OCI-LY7 (cell line): Measurements from ENCODE around the gene SPEM2. TPM values are rescaled to one million over a fixed set of nuclear protein-coding genes. Genes with fewer than 3 reads are reported as not detected.

ENCODE experiments used
- BruUV-seq: library from RNA; stranded (reverse); fragments of 400-500 nt; replicated peaks from 2 replicates; lab custom pipeline; 2021; lab: Mats Ljungman, UMichigan
- CTCF ChIA-PET: fragments of 300-600 bp; sonication (Branson Sonifier 250); formaldehyde crosslinking; loops from one replicate; lab custom pipeline; 2022; ENCODE audit warnings: antibody characterized with exemption; ENCODE audit not compliant: unreplicated experiment; lab: Charles Lee
- POLR2A ChIA-PET: fragments of 300-600 bp; sonication (Branson Sonifier 250); formaldehyde crosslinking; loops from one replicate; lab custom pipeline; 2022; ENCODE audit warnings: antibody characterized with exemption; lab: Charles Lee
- DNase-seq: peaks from one replicate; pipeline ENCODE4 v3.0.0-alpha.2; 2015; ENCODE audit warnings: low spot score
- H2AFZ ChIP-seq: fragments of 200-600 bp; sonication (generic), shearing (Covaris generic); 2 replicates; pipeline ENCODE4 v1.6.1; 2014; ENCODE audit warnings: mild to moderate bottlenecking, antibody characterized with exemption, low read length, moderate library complexity
- H3K27ac ChIP-seq: fragments of 200-600 bp; sonication (generic); 2 replicates; pipeline ENCODE4 v1.5.1; 2014; ENCODE audit warnings: mixed run types, low read depth, mild to moderate bottlenecking, moderate library complexity, low read length, inconsistent platforms; ENCODE audit not compliant: poor library complexity, severe bottlenecking
- H3K36me3 ChIP-seq: fragments of 200-600 bp; sonication (generic); 2 replicates; pipeline ENCODE4 v1.6.1; 2014; ENCODE audit warnings: mild to moderate bottlenecking, antibody characterized with exemption, low read length, moderate library complexity, mixed read lengths; ENCODE audit not compliant: insufficient read depth
- H3K4me1 ChIP-seq: fragments of 200-600 bp; sonication (generic); 2 replicates; pipeline ENCODE4 v1.5.1; 2014; ENCODE audit warnings: mild to moderate bottlenecking, low read length; ENCODE audit not compliant: insufficient read depth, poor library complexity, severe bottlenecking
- H3K4me2 ChIP-seq: fragments of 200-600 bp; sonication (generic); 2 replicates; pipeline ENCODE4 v1.6.1; 2014; ENCODE audit warnings: mild to moderate bottlenecking, low read length
- H3K4me3 ChIP-seq: fragments of 200-600 bp; sonication (generic); 2 replicates; pipeline ENCODE4 v1.5.1; 2014; ENCODE audit warnings: mild to moderate bottlenecking, low read depth, low read length; ENCODE audit not compliant: poor library complexity, severe bottlenecking
- H3K79me2 ChIP-seq: fragments of 200-600 bp; sonication (generic); 2 replicates; pipeline ENCODE4 v1.6.1; 2016; ENCODE audit warnings: low read depth, mild to moderate bottlenecking, low read length, moderate library complexity, mixed read lengths; ENCODE audit not compliant: insufficient read depth
- H3K9me2 ChIP-seq: fragments of 200-600 bp; sonication (generic); 2 replicates; pipeline ENCODE4 v1.6.1; 2016; ENCODE audit warnings: mild to moderate bottlenecking, low read length, mixed read lengths; ENCODE audit not compliant: insufficient read depth
- H3K9me3 ChIP-seq: fragments of 200-600 bp; sonication (generic); 2 replicates; pipeline ENCODE4 v1.6.1; 2014; ENCODE audit warnings: mild to moderate bottlenecking, mixed run types, low read length, mixed read lengths
- H4K20me1 ChIP-seq: fragments of 200-600 bp; sonication (generic); 2 replicates; pipeline ENCODE4 v1.6.1; 2014; ENCODE audit warnings: mild to moderate bottlenecking, antibody characterized with exemption, low read length, moderate library complexity, mixed read lengths; ENCODE audit not compliant: insufficient read depth
- EZH2phosphoT487 ChIP-seq: fragments of 200-600 bp; sonication (generic); IDR thresholded peaks from 2 replicates; pipeline ENCODE4 v1.6.1; 2018; ENCODE audit warnings: low read depth, borderline replicate concordance, mild to moderate bottlenecking, mixed run types, antibody characterized with exemption, low read length, moderate library complexity, mixed read lengths
- intact Hi-C: fragments of 100-400 bp; cut with micrococcal nuclease; formaldehyde crosslinking; loops from one replicate; pipeline ENCODE4 v1.10.0; 2022; ENCODE audit not compliant: unreplicated experiment
- total RNA-seq, 2 experiments: library from RNA; depleted of rRNA in 1 of 2; stranded (reverse); fragments of >200 nt in 1 of 2; shearing (Covaris generic) in 1 of 2; gene quantifications; 2 replicates each; pipeline ENCODE4 v1.2.3, GENCODE V29; 2014 to 2022
- TF ChIP-seq, protein P1 (sequence below): fragments of 200-600 bp; sonication (generic); conservative IDR thresholded peaks from 2 replicates; pipeline ENCODE4 v1.5.1; 2014; ENCODE audit warnings: mild to moderate bottlenecking, antibody characterized with exemption, low read length, moderate library complexity, mixed read lengths

The SPEM2 gene
- total RNA-seq, 2 experiments from 2014 or later, result not detected

GRCh38 chr17:7429722-7430121 is 4.3 kb downstream of the SPEM2 start:
- no peak for DNase-seq
- H3K4me2 ChIP-seq, result no peak overlapping the region
- no peak for TF ChIP-seq EZH2phosphoT487
- TF ChIP-seq, protein P1, sequence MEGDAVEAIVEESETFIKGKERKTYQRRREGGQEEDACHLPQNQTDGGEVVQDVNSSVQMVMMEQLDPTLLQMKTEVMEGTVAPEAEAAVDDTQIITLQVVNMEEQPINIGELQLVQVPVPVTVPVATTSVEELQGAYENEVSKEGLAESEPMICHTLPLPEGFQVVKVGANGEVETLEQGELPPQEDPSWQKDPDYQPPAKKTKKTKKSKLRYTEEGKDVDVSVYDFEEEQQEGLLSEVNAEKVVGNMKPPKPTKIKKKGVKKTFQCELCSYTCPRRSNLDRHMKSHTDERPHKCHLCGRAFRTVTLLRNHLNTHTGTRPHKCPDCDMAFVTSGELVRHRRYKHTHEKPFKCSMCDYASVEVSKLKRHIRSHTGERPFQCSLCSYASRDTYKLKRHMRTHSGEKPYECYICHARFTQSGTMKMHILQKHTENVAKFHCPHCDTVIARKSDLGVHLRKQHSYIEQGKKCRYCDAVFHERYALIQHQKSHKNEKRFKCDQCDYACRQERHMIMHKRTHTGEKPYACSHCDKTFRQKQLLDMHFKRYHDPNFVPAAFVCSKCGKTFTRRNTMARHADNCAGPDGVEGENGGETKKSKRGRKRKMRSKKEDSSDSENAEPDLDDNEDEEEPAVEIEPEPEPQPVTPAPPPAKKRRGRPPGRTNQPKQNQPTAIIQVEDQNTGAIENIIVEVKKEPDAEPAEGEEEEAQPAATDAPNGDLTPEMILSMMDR, result no peak
- H3K4me1 ChIP-seq, result no peaks in the 10 kb centered on the region
- no peaks in the 10 kb centered on the region for H3K36me3 ChIP-seq
- POLR2A ChIA-PET, result no interaction called here
- no peak overlapping the region for H3K27ac ChIP-seq
- CTCF ChIA-PET, result no interaction called here
- no peaks in the 10 kb centered on the region for H3K9me2 ChIP-seq
- intact Hi-C loops, result no loop called here
- no peaks in the 10 kb centered on the region for H3K79me2 ChIP-seq
- BruUV-seq, result no TSS peak
- H3K4me3 ChIP-seq, result no peak overlapping the region
- H4K20me1 ChIP-seq, result no peaks in the 10 kb centered on the region
- no peaks in the 10 kb centered on the region for H3K9me3 ChIP-seq
- no peak overlapping the region for H2AFZ ChIP-seq

DNA sequence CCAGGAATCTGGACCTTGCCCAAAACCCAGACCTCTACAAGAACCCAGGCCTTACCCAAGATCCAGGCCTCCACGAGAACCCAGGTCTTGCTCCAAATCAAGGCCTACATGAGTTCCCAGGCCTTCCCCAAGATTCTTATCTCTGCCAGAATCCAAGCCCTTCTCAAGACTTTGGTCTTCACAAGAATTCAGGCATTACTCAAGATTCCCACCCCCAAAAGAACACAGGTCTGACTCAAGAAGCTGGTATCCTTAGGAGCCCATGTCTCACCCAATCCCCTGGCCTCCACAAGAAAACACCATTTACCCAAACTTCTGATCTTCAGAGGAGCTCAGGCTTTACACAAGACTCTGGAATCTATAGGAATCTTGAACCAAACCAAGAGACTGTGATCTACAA is 5.8 kb downstream of the SPEM2 start:
- no peaks in the 10 kb centered on the region for H3K9me3 ChIP-seq
- BruUV-seq, result no TSS peak
- intact Hi-C loops, result no loop called here
- H3K4me2 ChIP-seq, result no peak overlapping the region
- H3K36me3 ChIP-seq, result no peaks in the 10 kb centered on the region
- no peak overlapping the region for H3K4me3 ChIP-seq
- H3K9me2 ChIP-seq, result no peaks in the 10 kb centered on the region
- no peak for TF ChIP-seq EZH2phosphoT487
- TF ChIP-seq, protein P1, result no peak
- H2AFZ ChIP-seq, result no peak overlapping the region
- ChIA-PET CTCF (interaction anchor here (0.6 kb wide), 1 partner anchor 774 kb away, joined by 3 read pairs; no protein-coding TSS in a partner anchor), POLR2A (interaction anchor here (1.3 kb wide), 1 partner anchor 11 kb away, joined by 3 read pairs; the partner anchor contains the start of gene SPEM1)
- H3K79me2 ChIP-seq, result peaks cover 2% of the 10 kb centered on the region; the same call in 1 of the 2 replicates
- DNase-seq, result no peak
- no peak overlapping the region for H3K27ac ChIP-seq
- H4K20me1 ChIP-seq, result no peaks in the 10 kb centered on the region
- H3K4me1 ChIP-seq, result peaks cover 2% of the 10 kb centered on the region

- Histone ChIP-seq H3K27ac (no peak overlapping the region), H2AFZ (no peak overlapping the region), H3K79me2 (peaks cover 4% of the 10 kb centered on the region; the same call in 1 of the 2 replicates), H4K20me1 (no peaks in the 10 kb centered on the region), H3K4me3 (no peak overlapping the region), H3K36me3 (no peaks in the 10 kb centered on the region), H3K9me3 (no peaks in the 10 kb centered on the region), H3K4me2 (no peak overlapping the region), H3K9me2 (no peaks in the 10 kb centered on the region), H3K4me1 (peaks cover 9% of the 10 kb centered on the region)
- TF ChIP-seq EZH2phosphoT487, result no peak
- TF ChIP-seq, protein P1, result no peak
- POLR2A ChIA-PET, result interaction anchor here (1.5 kb wide), 1 partner anchor 76 kb away, joined by 4 read pairs; no protein-coding TSS in a partner anchor
- intact Hi-C loops, result no loop called here
- no peak for DNase-seq
- CTCF ChIA-PET, result no interaction called here
- BruUV-seq, result no TSS peak
These were observed 6.9 kb downstream of the SPEM2 start for GRCh38 chr17:7432296-7432695.
